GM10266 (cell line): ENCODE measurements around the gene APOM.
A peak's percentile ranks its signal among the peaks of the same experiment; 100 is the strongest.

Experiments used
- DNase-seq: peaks from one replicate; pipeline ENCODE4 v3.0.0; 2012; ENCODE audit errors: extremely low spot score
- CTCF ChIP-seq: IDR thresholded peaks from 2 replicates; pipeline ENCODE4 v1.5.1; 2012; ENCODE audit warnings: mild to moderate bottlenecking, low read depth; ENCODE audit not compliant: control insufficient read depth, insufficient read depth; ENCODE audit errors: missing control alignments

APOM gene

DNA sequence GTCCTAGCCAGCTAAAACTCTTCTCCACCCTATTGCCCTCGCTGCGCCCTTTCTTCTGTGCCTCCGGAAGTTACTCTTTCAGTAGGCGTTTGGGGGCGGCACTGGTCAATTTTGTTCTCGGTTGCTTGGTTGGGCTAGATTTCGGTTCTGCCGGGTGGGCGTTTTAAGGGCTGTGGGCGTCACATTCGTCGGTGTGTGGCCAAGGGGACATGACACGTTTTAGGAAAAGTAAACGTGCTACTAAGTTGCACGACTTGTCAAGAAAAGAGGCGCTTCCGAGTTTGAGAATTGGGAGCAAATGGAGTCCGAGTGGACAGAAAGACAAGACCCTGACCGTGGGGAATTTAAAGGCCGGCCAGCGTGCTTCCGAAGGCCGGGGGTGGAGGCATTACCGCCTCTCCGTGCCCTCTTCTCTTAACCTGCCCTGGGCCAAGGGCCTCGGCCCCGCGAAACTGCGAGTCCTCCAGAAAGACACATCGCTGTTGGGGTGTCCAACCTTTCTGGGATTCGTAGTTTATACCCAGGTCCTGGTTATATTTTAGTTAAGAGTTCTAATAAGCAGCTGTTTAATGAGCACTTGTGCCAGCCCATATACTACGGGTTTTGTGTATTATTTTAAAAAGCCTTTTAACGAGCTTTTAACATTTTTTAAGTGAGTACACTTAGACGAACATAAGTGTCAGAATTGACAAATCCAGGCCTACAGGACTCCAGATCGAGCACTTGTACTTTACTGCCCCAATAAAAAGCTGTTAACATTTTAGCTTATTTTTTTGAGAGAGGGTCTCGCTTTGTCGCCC lies 2.6 kb upstream of the APOM start:
- peak; percentile 91 for DNase-seq
- TF ChIP-seq CTCF = no peak

- TF ChIP-seq CTCF = no peak
- DNase-seq = no peak
Measured at GRCh38 chr6:31654574-31655348, 933 bp upstream of the APOM start.

- DNase-seq = no peak
Measured at GRCh38 chr6:31657406-31658157, 1.9 kb downstream of the APOM start.

GRCh38 chr6:31658158-31658688 lies 2.5 kb downstream of the APOM start:
- no peak for TF ChIP-seq CTCF
- DNase-seq = no peak

More at GRCh38 chr6:31657406-31658157, 1.9 kb downstream of the APOM start:
- no peak for TF ChIP-seq CTCF

DNA sequence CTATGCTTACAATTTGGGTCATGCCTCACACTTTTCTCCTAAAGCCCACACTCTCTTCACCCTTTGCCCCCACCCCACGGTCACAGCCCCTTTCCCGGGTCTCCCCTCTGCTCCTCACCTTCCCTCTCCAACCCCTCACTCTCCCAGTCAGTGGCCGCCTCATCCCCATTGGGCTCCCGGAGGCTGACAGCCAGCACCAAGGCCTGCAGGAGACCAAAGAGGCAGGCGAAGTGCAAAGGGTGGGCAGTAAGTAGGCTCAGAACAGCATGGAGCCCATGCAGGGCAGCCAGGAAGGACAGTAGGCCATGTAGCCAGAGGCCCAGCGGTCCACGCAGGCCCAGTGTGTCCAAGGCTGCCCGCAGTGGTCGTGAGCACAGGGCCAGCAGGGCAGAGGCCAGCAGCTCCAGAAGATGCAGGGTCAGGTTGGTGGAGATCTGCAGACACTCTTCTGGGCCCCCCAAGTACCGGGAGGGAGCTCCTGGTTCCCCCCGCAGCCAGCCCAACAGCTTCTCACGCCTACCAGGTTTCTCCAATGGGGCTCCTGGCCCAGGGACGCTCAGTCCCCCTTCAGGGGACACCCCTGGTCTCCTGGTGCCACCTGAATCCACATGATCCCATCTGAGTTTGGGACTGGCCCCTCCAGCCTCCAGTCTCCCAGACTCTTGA lies 3.4 kb downstream of the APOM start:
- no peak for DNase-seq
- TF ChIP-seq CTCF = no peak

DNA sequence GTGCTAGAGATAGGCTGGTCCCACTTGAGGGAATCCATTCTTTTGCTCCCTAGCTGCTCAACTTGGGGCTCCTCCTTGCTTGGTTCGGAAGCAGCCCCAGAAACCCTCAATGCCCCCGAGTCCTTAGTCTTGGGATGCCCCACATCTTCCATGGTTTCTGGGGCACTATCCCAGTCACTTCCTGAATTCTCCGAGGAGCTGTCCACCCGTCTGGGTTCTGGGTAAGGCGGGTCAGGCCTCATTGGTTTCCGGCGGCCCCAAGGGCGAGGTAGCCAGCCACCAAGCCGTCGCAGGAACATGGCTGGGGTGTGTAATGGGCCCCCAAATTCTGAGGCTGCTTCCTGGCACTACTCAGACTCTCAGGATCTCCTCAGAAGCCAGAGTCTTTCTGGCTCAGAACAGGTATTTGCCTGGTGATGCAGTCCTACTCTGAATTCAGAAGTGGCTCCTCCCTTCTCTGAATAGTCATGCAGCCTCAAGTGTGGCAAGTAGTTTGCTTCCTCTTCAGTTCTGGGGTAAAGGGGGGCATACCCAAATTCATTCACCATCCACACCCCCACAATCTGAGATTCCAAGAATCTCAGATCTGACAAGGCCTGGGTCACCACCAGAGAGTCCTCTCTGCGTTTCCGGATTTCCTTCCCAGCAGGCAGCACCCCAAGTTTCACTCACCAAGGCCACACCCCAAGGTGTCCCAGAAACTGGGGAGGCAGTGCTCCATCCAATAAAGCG lies 4.1 kb downstream of the APOM start:
- TF ChIP-seq CTCF = no peak
- no peak for DNase-seq
